HEK293 (cell line): ENCODE data around the gene FKBP4.

Experiments
- CTCF ChIA-PET: fragments of 350-600 bp; formaldehyde crosslinking; extraction: SDS; loops from one replicate; lab custom pipeline; 2021; ENCODE audit warnings: antibody characterized with exemption; lab: Yijun Ruan, JAX
- POLR2A ChIA-PET: fragments of 300-600 bp; formaldehyde crosslinking; extraction: SDS; loops from one replicate; lab custom pipeline; 2020; ENCODE audit warnings: antibody characterized with exemption, inconsistent platforms; lab: Yijun Ruan, JAX
- H3K27ac ChIP-seq: fragments of 200-500 bp; sonication (Bioruptor generic); 2 replicates; pipeline ENCODE4 v1.5.1; 2014; ENCODE audit warnings: low read depth, low read length, control low read depth, inconsistent platforms; ENCODE audit errors: extremely low read depth
- H3K36me3 ChIP-seq, 2 experiments: fragments of 200-500 bp in 1 of 2; sonication (Bioruptor generic) in 1 of 2; 1 replicate in 1 of 2; 2 replicates in 1 of 2; pipeline ENCODE4 v1.5.1; 2014 to 2017; ENCODE audit warnings: inconsistent platforms in 2 of 2, low read length in 2 of 2; ENCODE audit not compliant: control insufficient read depth in 2 of 2, insufficient read depth in 1 of 2
- H3K4me1 ChIP-seq: fragments of 200-500 bp; sonication (Bioruptor generic); 2 replicates; pipeline ENCODE4 v1.5.1; 2014; ENCODE audit warnings: mild to moderate bottlenecking, low read length, inconsistent platforms; ENCODE audit not compliant: control insufficient read depth, insufficient read depth
- H3K4me3 ChIP-seq: 2 replicates; pipeline ENCODE4 v1.5.1; 2011; ENCODE audit warnings: low read depth, mild to moderate bottlenecking, control low read depth, low read length, moderate library complexity
- H3K9me3 ChIP-seq: fragments of 200-500 bp; sonication (Bioruptor generic); 2 replicates; pipeline ENCODE4 v1.5.1; 2014; ENCODE audit warnings: low read depth, low read length, inconsistent platforms; ENCODE audit not compliant: control insufficient read depth, insufficient read depth
- FEZF1 ChIP-seq: fragments of 450-650 bp; formaldehyde crosslinking; IDR thresholded peaks from 2 replicates; pipeline ENCODE4 v1.5.1; 2016; ENCODE audit warnings: missing biosample characterization, missing genetic modification characterization
- GLI4 ChIP-seq: fragments of 450-650 bp; formaldehyde crosslinking; IDR thresholded peaks from 2 replicates; pipeline ENCODE4 v1.5.1; 2016; ENCODE audit warnings: missing biosample characterization, missing genetic modification characterization
- HOXC10 ChIP-seq: sonication (generic); formaldehyde crosslinking; IDR thresholded peaks from 2 replicates; pipeline ENCODE4 v1.8.1; 2023; ENCODE audit warnings: mild to moderate bottlenecking, missing genetic modification reagents
- HOXD13 ChIP-seq: sonication (generic); formaldehyde crosslinking; IDR thresholded peaks from 2 replicates; pipeline ENCODE4 v1.8.0; 2022; ENCODE audit warnings: missing genetic modification reagents, borderline replicate concordance
- IKZF3 ChIP-seq: fragments of 450-650 bp; IDR thresholded peaks from 2 replicates; pipeline ENCODE4 v1.5.0; 2018; ENCODE audit warnings: missing biosample characterization, mild to moderate bottlenecking, missing genetic modification characterization, moderate library complexity
- PRDM1 ChIP-seq: fragments of 450-650 bp; formaldehyde crosslinking; IDR thresholded peaks from 2 replicates; pipeline ENCODE4; 2016; ENCODE audit warnings: missing biosample characterization, missing genetic modification characterization
- ZFHX2 ChIP-seq: fragments of 450-650 bp; formaldehyde crosslinking; conservative IDR thresholded peaks from 2 replicates; pipeline ENCODE4 v1.5.1; 2016; ENCODE audit warnings: missing biosample characterization, missing genetic modification characterization
- ZNF280C ChIP-seq: fragments of 450-650 bp; formaldehyde crosslinking; IDR thresholded peaks from 2 replicates; pipeline ENCODE4 v1.5.1; 2016; ENCODE audit warnings: missing biosample characterization, missing genetic modification characterization
- ZNF292 ChIP-seq: fragments of 450-650 bp; formaldehyde crosslinking; IDR thresholded peaks from 2 replicates; pipeline ENCODE4 v1.5.1; 2016; ENCODE audit warnings: low read depth, missing biosample characterization, missing genetic modification characterization, borderline replicate concordance
- ZNF302 ChIP-seq: fragments of 450-650 bp; formaldehyde crosslinking; IDR thresholded peaks from 2 replicates; pipeline ENCODE4 v1.5.1; 2016; ENCODE audit warnings: missing biosample characterization, missing genetic modification characterization, low read depth
- ZNF335 ChIP-seq: fragments of 450-650 bp; formaldehyde crosslinking; conservative IDR thresholded peaks from 2 replicates; pipeline ENCODE4 v1.5.1; 2016; ENCODE audit warnings: missing biosample characterization, missing genetic modification characterization
- ZNF394 ChIP-seq: fragments of 450-650 bp; formaldehyde crosslinking; IDR thresholded peaks from 2 replicates; pipeline ENCODE4 v1.5.1; 2016; ENCODE audit warnings: missing biosample characterization, missing genetic modification characterization, mild to moderate bottlenecking, moderate library complexity, borderline replicate concordance
- ZNF513 ChIP-seq: fragments of 450-650 bp; IDR thresholded peaks from 2 replicates; pipeline ENCODE4 v1.5.1; 2018; ENCODE audit warnings: missing biosample characterization, missing genetic modification characterization
- ZNF549 ChIP-seq: fragments of 450-650 bp; IDR thresholded peaks from 2 replicates; pipeline ENCODE4 v1.5.1; 2018; ENCODE audit warnings: missing biosample characterization, missing genetic modification characterization, mild to moderate bottlenecking, inconsistent platforms, moderate library complexity
- ZNF560 ChIP-seq: fragments of 450-650 bp; formaldehyde crosslinking; IDR thresholded peaks from 2 replicates; pipeline ENCODE4 v1.5.1; 2017; ENCODE audit warnings: missing biosample characterization, missing genetic modification characterization, borderline replicate concordance
- ZNF600 ChIP-seq: fragments of 450-650 bp; formaldehyde crosslinking; IDR thresholded peaks from 2 replicates; pipeline ENCODE4 v1.5.1; 2016; ENCODE audit warnings: missing biosample characterization, missing genetic modification characterization
- ZNF610 ChIP-seq: fragments of 450-650 bp; formaldehyde crosslinking; IDR thresholded peaks from 2 replicates; pipeline ENCODE4 v1.5.1; 2016; ENCODE audit warnings: missing biosample characterization, missing genetic modification characterization, borderline replicate concordance
- ZNF664 ChIP-seq: fragments of 450-650 bp; formaldehyde crosslinking; IDR thresholded peaks from 2 replicates; pipeline ENCODE4 v1.5.1; 2016; ENCODE audit warnings: missing biosample characterization, missing genetic modification characterization
- ZNF777 ChIP-seq: fragments of 450-650 bp; formaldehyde crosslinking; IDR thresholded peaks from 2 replicates; pipeline ENCODE4 v1.5.1; 2017; ENCODE audit warnings: missing biosample characterization, missing genetic modification characterization, borderline replicate concordance
- ZXDB ChIP-seq: fragments of 450-650 bp; formaldehyde crosslinking; IDR thresholded peaks from 2 replicates; pipeline ENCODE4 v1.5.1; 2016; ENCODE audit warnings: missing biosample characterization, missing genetic modification characterization
- TF ChIP-seq, protein P1 (sequence below): fragments of 450-650 bp; formaldehyde crosslinking; IDR thresholded peaks from 2 replicates; pipeline ENCODE4 v1.5.1; 2016; ENCODE audit warnings: missing biosample characterization, missing genetic modification characterization
- TF ChIP-seq, protein P2 (sequence below): fragments of 450-650 bp; formaldehyde crosslinking; IDR thresholded peaks from 2 replicates; pipeline ENCODE4 v1.5.1; 2016; ENCODE audit warnings: missing biosample characterization, missing genetic modification characterization, borderline replicate concordance

Gene FKBP4

GRCh38 chr12:2796187-2796666 is 1.5 kb downstream of the FKBP4 start:
- ChIA-PET CTCF (interaction anchor here (0.6 to 2.0 kb wide), 9 partner anchors 10 to 238 kb away, joined by 3 to 8 read pairs (median 3); partner anchors contain the start of gene ITFG2), POLR2A (interaction anchor here (0.6 to 1.3 kb wide), 5 partner anchors 8 to 59 kb away, joined by 3 to 8 read pairs (median 4); no protein-coding TSS in a partner anchor)
- no peaks in the 10 kb centered on the region for H3K9me3 ChIP-seq
- peaks cover 36 to 53% of the 10 kb centered on the region in 2 experiments for H3K36me3 ChIP-seq
- H3K4me1 ChIP-seq, result peaks cover 3% of the 10 kb centered on the region; the same call in 1 of the 2 replicates
- peak overlapping the region; percentile 88; the same call in 1 of the 2 replicates for H3K27ac ChIP-seq
- TF ChIP-seq IKZF3 (tag by site-specific recombination) (no peak), ZNF335 (tag by site-specific recombination) (0 out of 2 replicates have a peak, but pooled peaks have one; percentile 50), ZNF610 (tag by site-specific recombination) (no peak), ZNF600 (tag by site-specific recombination) (no peak; the same call in 1 of the 2 replicates), PRDM1 (tag by site-specific recombination) (peak; percentile 92), ZNF280C (tag by site-specific recombination) (no peak), ZNF560 (tag by site-specific recombination) (no peak)
- TF ChIP-seq, protein P1, sequence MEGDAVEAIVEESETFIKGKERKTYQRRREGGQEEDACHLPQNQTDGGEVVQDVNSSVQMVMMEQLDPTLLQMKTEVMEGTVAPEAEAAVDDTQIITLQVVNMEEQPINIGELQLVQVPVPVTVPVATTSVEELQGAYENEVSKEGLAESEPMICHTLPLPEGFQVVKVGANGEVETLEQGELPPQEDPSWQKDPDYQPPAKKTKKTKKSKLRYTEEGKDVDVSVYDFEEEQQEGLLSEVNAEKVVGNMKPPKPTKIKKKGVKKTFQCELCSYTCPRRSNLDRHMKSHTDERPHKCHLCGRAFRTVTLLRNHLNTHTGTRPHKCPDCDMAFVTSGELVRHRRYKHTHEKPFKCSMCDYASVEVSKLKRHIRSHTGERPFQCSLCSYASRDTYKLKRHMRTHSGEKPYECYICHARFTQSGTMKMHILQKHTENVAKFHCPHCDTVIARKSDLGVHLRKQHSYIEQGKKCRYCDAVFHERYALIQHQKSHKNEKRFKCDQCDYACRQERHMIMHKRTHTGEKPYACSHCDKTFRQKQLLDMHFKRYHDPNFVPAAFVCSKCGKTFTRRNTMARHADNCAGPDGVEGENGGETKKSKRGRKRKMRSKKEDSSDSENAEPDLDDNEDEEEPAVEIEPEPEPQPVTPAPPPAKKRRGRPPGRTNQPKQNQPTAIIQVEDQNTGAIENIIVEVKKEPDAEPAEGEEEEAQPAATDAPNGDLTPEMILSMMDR, result 0 out of 2 replicates have a peak, but pooled peaks have one; percentile 14
- TF ChIP-seq, protein P2, sequence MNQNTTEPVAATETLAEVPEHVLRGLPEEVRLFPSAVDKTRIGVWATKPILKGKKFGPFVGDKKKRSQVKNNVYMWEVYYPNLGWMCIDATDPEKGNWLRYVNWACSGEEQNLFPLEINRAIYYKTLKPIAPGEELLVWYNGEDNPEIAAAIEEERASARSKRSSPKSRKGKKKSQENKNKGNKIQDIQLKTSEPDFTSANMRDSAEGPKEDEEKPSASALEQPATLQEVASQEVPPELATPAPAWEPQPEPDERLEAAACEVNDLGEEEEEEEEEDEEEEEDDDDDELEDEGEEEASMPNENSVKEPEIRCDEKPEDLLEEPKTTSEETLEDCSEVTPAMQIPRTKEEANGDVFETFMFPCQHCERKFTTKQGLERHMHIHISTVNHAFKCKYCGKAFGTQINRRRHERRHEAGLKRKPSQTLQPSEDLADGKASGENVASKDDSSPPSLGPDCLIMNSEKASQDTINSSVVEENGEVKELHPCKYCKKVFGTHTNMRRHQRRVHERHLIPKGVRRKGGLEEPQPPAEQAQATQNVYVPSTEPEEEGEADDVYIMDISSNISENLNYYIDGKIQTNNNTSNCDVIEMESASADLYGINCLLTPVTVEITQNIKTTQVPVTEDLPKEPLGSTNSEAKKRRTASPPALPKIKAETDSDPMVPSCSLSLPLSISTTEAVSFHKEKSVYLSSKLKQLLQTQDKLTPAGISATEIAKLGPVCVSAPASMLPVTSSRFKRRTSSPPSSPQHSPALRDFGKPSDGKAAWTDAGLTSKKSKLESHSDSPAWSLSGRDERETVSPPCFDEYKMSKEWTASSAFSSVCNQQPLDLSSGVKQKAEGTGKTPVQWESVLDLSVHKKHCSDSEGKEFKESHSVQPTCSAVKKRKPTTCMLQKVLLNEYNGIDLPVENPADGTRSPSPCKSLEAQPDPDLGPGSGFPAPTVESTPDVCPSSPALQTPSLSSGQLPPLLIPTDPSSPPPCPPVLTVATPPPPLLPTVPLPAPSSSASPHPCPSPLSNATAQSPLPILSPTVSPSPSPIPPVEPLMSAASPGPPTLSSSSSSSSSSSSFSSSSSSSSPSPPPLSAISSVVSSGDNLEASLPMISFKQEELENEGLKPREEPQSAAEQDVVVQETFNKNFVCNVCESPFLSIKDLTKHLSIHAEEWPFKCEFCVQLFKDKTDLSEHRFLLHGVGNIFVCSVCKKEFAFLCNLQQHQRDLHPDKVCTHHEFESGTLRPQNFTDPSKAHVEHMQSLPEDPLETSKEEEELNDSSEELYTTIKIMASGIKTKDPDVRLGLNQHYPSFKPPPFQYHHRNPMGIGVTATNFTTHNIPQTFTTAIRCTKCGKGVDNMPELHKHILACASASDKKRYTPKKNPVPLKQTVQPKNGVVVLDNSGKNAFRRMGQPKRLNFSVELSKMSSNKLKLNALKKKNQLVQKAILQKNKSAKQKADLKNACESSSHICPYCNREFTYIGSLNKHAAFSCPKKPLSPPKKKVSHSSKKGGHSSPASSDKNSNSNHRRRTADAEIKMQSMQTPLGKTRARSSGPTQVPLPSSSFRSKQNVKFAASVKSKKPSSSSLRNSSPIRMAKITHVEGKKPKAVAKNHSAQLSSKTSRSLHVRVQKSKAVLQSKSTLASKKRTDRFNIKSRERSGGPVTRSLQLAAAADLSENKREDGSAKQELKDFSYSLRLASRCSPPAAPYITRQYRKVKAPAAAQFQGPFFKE (tag by site-specific recombination), result no peak
- H3K4me3 ChIP-seq, result peak overlapping the region; percentile 73

DNA sequence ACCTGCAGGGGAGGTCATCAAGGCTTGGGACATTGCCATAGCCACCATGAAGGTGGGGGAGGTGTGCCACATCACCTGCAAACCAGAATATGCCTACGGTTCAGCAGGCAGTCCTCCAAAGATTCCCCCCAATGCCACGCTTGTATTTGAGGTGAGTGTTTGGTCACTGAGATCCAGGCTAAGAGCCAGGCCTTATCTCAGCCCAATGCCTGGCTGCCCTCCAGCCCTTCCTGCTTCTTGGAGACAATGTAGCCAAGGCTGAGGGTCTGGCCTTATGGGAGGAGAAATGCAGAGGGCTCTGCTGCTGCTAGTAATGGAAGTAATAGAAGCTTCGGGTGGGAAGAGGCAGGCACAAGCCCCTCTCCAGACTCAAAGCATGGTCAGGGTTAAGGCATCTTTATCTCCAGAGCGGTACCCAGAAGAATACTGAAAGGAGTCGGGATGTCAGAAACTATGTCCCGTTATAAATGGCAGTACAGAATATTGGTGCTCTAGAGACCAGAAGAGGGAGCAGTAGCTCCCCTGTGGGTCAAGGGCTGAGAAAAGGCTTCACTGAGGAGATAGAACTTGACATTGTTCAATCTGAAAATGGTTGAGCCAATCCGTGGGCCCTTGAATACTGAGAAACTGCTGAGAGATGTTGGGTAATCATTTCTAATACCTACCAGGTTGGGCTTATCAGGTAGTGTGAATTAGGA is 3.1 kb downstream of the FKBP4 start:
- ChIA-PET CTCF (no interaction called here), POLR2A (no interaction called here)
- Histone ChIP-seq H3K27ac (no peak overlapping the region; the same call in 1 of the 2 replicates), H3K4me3 (no peak overlapping the region), H3K36me3 (peaks cover 52 to 70% of the 10 kb centered on the region in 2 experiments), H3K9me3 (no peaks in the 10 kb centered on the region), H3K4me1 (peaks cover 3% of the 10 kb centered on the region; the same call in 1 of the 2 replicates)
- no peak for TF ChIP-seq ZNF292 (tag by site-specific recombination)
- no peak for TF ChIP-seq ZNF664
- TF ChIP-seq ZNF777 (tag by site-specific recombination), result no peak
- no peak for TF ChIP-seq ZNF302
- no peak for TF ChIP-seq HOXD13 (CRISPR knock-in tag)
- TF ChIP-seq FEZF1, result no peak
- no peak for TF ChIP-seq ZFHX2 (tag by site-specific recombination)
- no peak for TF ChIP-seq ZXDB (tag by site-specific recombination)
- no peak for TF ChIP-seq ZNF394 (tag by site-specific recombination)
- no peak for TF ChIP-seq GLI4 (tag by site-specific recombination)
- TF ChIP-seq ZNF513 (tag by site-specific recombination), result no peak
- TF ChIP-seq HOXC10 (CRISPR knock-in tag), result no peak
- no peak for TF ChIP-seq ZNF549 (tag by site-specific recombination)
